KMS-11 (cell line): ENCODE data around the gene TTC28.
"Not testable (repeated sequence)": the region's sequence is repeated elsewhere in the genome, so short reads cannot be mapped to it uniquely, and the experiment has no call there.

Experiments
- H2AFZ ChIP-seq: fragments of 200-600 bp; sonication (generic); 2 replicates; pipeline ENCODE4 v1.6.1; 2016; ENCODE audit warnings: antibody characterized with exemption, mixed run types, low read depth
- H3K27ac ChIP-seq: fragments of 200-600 bp; sonication (generic); 2 replicates; pipeline ENCODE4 v1.6.1; 2016; ENCODE audit warnings: mild to moderate bottlenecking, mixed run types
- H3K27me3 ChIP-seq: fragments of 200-600 bp; sonication (generic); 2 replicates; pipeline ENCODE4 v1.6.1; 2017; ENCODE audit warnings: mild to moderate bottlenecking, low read depth, mixed run types, moderate library complexity; ENCODE audit not compliant: insufficient read depth
- H3K36me3 ChIP-seq: fragments of 200-600 bp; sonication (generic); 2 replicates; pipeline ENCODE4 v1.6.1; 2017; ENCODE audit warnings: mild to moderate bottlenecking, mixed run types; ENCODE audit not compliant: insufficient read depth
- H3K4me1 ChIP-seq: fragments of 200-600 bp; sonication (generic); 2 replicates; pipeline ENCODE4 v1.6.1; 2016; ENCODE audit warnings: mild to moderate bottlenecking, low read depth, mixed run types; ENCODE audit not compliant: poor library complexity, severe bottlenecking
- H3K4me2 ChIP-seq: fragments of 200-600 bp; sonication (generic); 2 replicates; pipeline ENCODE4 v1.7.0; 2016; ENCODE audit warnings: mild to moderate bottlenecking, mixed run types
- H3K4me3 ChIP-seq: fragments of 200-600 bp; sonication (generic); IDR thresholded peaks from 2 replicates; pipeline ENCODE4 v1.6.1; 2017; ENCODE audit warnings: low read depth, low read length, mixed read lengths; ENCODE audit not compliant: insufficient read depth
- H3K79me2 ChIP-seq: fragments of 200-600 bp; sonication (generic); 2 replicates; pipeline ENCODE4 v1.6.1; 2016; ENCODE audit warnings: low read depth, mixed run types; ENCODE audit not compliant: insufficient read depth
- H3K9ac ChIP-seq: fragments of 200-600 bp; sonication (generic); 2 replicates; pipeline ENCODE4 v1.6.1; 2016; ENCODE audit warnings: mild to moderate bottlenecking, mixed run types
- H4K20me1 ChIP-seq: fragments of 200-600 bp; sonication (generic); 2 replicates; pipeline ENCODE4 v1.6.1; 2016; ENCODE audit warnings: mild to moderate bottlenecking, mixed run types; ENCODE audit not compliant: insufficient read depth
- CTCF ChIP-seq: fragments of 200-600 bp; sonication (generic); conservative IDR thresholded peaks from 2 replicates; pipeline ENCODE4 v1.6.1; 2017; ENCODE audit warnings: low read depth, mild to moderate bottlenecking, antibody characterized with exemption, low read length, moderate library complexity, mixed read lengths

TTC28 gene

DNA sequence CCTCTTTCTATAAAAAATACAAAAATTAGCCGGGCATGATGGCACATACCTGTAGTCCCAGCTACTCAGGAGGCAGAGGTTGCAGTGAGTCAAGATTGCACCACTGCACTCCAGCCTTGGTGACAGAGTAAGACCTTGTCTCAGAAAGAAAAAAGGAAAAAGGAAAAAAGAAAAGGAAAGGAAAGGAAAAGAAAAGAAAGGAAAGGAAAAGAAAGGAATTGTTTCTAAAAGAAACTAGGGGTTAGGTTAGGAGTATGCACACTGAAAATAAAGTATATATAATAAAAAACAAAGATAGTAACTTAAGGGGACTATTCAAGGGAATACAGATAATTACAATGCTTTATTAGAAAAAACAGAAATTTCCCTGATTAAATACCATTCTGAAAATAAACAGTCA is 50.9 kb downstream of the TTC28 start:
- no peaks in the 10 kb centered on the region for H3K79me2 ChIP-seq
- no peak for TF ChIP-seq CTCF
- no peaks in the 10 kb centered on the region for H4K20me1 ChIP-seq
- no peak overlapping the region for H2AFZ ChIP-seq
- no peaks in the 10 kb centered on the region for H3K36me3 ChIP-seq
- no peak overlapping the region for H3K27ac ChIP-seq
- no peak overlapping the region for H3K4me3 ChIP-seq
- no peak overlapping the region for H3K9ac ChIP-seq
- no peaks in the 10 kb centered on the region for H3K27me3 ChIP-seq
- no peak overlapping the region for H3K4me2 ChIP-seq
- H3K4me1 ChIP-seq, result no peaks in the 10 kb centered on the region

DNA sequence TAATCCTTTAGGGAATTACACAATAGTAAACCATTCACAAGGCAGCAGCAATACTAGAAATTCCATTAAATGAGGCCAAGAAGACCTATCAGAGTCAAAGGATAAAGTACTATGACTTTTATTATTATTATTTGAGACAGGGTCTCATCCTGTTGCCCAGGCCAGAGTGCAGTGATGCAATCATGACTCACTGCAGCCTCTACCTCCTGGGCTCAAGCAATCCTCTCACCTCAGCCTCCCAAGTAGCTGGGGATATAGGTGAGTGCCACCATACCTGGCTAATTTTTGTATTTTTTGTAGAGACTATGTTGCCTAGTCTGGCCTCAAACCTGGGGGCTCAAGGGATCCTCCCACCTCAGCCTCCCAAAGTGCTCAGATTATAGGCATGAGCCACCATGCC is 51.8 kb downstream of the TTC28 start:
- no peaks in the 10 kb centered on the region for H3K27me3 ChIP-seq
- no peak overlapping the region for H3K27ac ChIP-seq
- H4K20me1 ChIP-seq, result no peaks in the 10 kb centered on the region
- H3K36me3 ChIP-seq, result no peaks in the 10 kb centered on the region
- H3K9ac ChIP-seq, result no peak overlapping the region
- no peak overlapping the region for H3K4me2 ChIP-seq
- H3K79me2 ChIP-seq, result no peaks in the 10 kb centered on the region
- H2AFZ ChIP-seq, result no peak overlapping the region
- no peak overlapping the region for H3K4me3 ChIP-seq
- no peaks in the 10 kb centered on the region for H3K4me1 ChIP-seq
- no peak for TF ChIP-seq CTCF

GRCh38 chr22:28620244-28620922 is 59.3 kb downstream of the TTC28 start:
- Histone ChIP-seq H3K27me3 (no peaks in the 10 kb centered on the region), H3K4me1 (no peaks in the 10 kb centered on the region), H3K4me2 (no peak overlapping the region), H4K20me1 (no peaks in the 10 kb centered on the region), H2AFZ (no peak overlapping the region), H3K9ac (no peak overlapping the region), H3K4me3 (no peak overlapping the region), H3K79me2 (no peaks in the 10 kb centered on the region), H3K36me3 (no peaks in the 10 kb centered on the region), H3K27ac (no peak overlapping the region)
- TF ChIP-seq CTCF, result no peak

- no peaks in the 10 kb centered on the region for H3K4me1 ChIP-seq
- no peaks in the 10 kb centered on the region for H4K20me1 ChIP-seq
- no peak overlapping the region for H3K4me3 ChIP-seq
- H3K27ac ChIP-seq, result no peak overlapping the region
- no peaks in the 10 kb centered on the region for H3K79me2 ChIP-seq
- H3K36me3 ChIP-seq, result no peaks in the 10 kb centered on the region
- no peak for TF ChIP-seq CTCF
- no peak overlapping the region for H3K4me2 ChIP-seq
- H3K27me3 ChIP-seq, result no peaks in the 10 kb centered on the region
- no peak overlapping the region for H2AFZ ChIP-seq
- H3K9ac ChIP-seq, result no peak overlapping the region
Observed at GRCh38 chr22:28619236-28619635, 60.4 kb downstream of the TTC28 start.

DNA sequence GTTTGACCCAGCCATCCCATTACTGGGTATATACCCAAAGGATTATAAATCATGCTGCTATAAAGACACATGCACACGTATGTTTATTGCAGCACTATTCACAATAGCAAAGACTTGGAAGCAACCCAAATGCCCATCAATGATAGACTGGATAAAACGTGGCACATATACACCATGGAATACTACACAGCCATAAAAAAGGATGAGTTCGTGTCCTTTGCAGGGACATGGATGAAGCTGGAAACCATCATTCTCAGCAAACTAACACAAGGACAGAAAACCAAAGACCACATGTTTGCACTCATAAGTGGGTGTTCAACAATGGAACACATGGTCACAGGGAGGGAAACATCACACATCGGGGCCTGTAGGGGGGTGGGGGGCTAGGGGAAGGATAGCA is 64.2 kb downstream of the TTC28 start:
- not testable (repeated sequence) for H3K27ac ChIP-seq, H3K79me2 ChIP-seq, H3K9ac ChIP-seq, H3K27me3 ChIP-seq, H4K20me1 ChIP-seq, H3K4me3 ChIP-seq, H3K4me2 ChIP-seq, H3K36me3 ChIP-seq, H2AFZ ChIP-seq, H3K4me1 ChIP-seq
